CD4-positive, alpha-beta T cell treated with Interleukin-2 at 100 ng/mL for 4 hours (primary cell): ENCODE measurements around the gene CTAG1B.
"Not testable (repeated sequence)": the region's sequence is repeated elsewhere in the genome, so short reads cannot be mapped to it uniquely, and the experiment has no call there.

Experiments
- DNase-seq: peaks from one replicate; pipeline ENCODE4 v3.0.0-alpha.2; 2020; ENCODE audit warnings: low spot score

CTAG1B gene

GRCh38 chrX:154620767-154621414 is 1.8 kb upstream of the CTAG1B start:
- not testable (repeated sequence) for DNase-seq

DNA sequence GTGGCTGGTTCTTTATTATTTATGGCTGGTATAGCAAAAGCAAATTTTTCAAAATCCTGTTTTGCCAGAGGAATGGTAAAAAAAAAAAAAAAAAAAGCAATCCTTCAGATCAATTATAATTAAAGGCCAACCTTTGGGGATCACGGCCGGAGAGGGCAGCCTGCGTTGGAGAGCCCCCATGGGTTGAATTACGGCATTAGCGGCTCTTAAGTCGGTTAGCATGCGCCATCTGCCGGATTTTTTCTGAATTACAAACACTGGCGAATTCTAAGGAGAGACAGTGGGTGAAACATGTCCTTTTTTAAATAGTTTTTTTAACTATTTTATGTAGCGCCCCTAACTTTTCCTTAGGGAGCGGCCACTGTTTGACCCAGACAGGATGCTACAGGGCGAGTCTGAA is 5.5 kb downstream of the CTAG1B start:
- DNase-seq = not testable (repeated sequence)

- DNase-seq = not testable (repeated sequence)
Observed at GRCh38 chrX:154611146-154611545, 7.9 kb downstream of the CTAG1B start.

GRCh38 chrX:154608823-154609222 is 10.3 kb downstream of the CTAG1B start:
- not testable (repeated sequence) for DNase-seq

DNA sequence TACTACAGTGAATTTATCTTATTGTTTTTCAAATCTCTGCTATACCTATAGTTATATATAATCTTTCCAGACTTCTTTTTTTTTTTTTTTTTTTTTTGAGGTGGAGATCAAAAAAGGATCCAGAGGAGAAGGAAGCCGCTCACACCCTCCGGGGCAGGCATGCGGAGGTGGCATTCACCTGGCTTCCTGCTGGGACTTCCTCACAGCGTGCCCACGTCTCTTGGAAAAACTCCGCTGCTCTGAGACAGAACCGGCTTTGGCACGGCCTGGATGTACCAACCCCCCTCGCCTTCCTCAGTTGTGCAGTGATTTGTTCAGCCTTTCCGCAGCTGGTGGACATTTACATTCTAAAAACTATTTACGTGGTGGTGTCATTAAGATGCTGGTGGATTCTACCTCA is 11.1 kb downstream of the CTAG1B start:
- DNase-seq = not testable (repeated sequence)

GRCh38 chrX:154607370-154607769 is 11.7 kb downstream of the CTAG1B start:
- DNase-seq = no peak

GRCh38 chrX:154605566-154605965 is 13.5 kb downstream of the CTAG1B start:
- DNase-seq = no peak

DNA sequence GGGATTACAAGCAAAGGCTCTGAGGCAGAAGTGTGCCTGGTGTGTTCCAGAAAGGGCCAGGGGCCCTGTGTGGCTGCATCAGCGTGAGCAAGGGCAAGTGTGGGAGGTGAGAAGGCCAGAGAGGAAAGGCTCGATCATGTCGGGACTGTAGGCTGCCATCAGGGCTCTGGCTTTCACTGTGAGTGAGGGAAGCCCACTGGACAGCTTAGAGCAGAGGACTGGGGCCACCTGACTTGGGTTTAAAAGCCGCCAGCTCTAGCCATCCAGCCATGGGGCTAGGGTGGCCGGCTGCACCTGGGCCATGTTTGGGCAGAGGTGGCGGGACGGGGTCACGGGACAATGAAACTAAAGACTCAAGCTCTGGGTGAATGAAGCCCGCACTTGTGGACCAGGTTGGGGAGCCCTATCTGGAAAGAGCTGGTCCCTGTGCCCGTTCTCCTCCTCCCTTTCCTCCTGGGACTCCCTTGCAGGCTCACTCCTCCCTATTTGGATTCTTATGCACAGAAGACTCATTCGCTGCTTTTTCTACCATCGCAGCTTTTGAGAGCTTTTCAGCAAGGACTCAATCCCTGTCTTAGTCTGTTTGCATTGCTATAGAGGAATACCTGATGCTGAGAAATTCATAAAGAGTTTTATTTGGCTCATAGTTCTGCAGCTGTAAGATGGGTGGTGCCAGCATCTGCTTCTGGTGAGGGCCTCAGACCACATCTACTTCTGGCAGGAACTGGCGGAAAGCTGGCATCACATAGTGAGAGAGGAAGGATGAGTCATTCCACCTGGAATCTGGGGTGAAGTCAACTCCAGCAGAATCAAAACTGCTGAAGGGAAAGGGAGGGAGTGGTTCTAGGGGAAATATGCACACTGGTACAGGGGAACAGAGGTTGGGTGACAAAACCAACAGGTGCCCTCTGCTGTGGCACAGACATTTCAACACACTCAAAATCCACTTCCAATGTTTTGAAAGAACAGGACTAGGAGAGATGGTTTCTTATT is 15.3 kb downstream of the CTAG1B start:
- DNase-seq = no peak

- no peak for DNase-seq
Observed at GRCh38 chrX:154602766-154603437, 16.2 kb downstream of the CTAG1B start.

DNA sequence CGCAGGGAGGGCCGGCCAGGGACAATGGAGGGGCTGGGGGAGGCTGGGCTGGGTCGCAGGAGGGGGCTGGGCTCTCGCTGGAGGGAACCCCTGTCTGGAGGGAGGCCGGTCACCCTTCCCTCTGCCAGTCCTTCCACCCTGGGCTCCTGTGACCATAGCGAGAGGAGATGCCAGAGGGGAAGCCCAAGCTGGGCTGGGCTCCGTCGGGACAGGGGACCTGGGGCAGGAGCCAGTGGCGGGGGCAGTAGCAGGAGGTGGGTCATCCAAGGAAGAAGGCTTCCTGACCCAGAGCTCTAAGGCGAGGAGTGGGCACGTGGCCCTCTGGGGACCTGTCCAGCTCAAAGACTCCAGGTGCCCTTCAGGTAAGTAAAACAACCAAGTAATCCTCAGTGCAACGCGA is 16.9 kb downstream of the CTAG1B start:
- no peak for DNase-seq

GRCh38 chrX:154600759-154601374 is 18.2 kb downstream of the CTAG1B start:
- DNase-seq = no peak

GRCh38 chrX:154599531-154599930 is 19.6 kb downstream of the CTAG1B start:
- DNase-seq = no peak

- DNase-seq = no peak
Observed at GRCh38 chrX:154598656-154599055, 20.4 kb downstream of the CTAG1B start.

- no peak for DNase-seq
Observed at GRCh38 chrX:154597221-154597620, 21.9 kb downstream of the CTAG1B start.

GRCh38 chrX:154596290-154596929 is 22.7 kb downstream of the CTAG1B start:
- DNase-seq = peak; percentile 10

DNA sequence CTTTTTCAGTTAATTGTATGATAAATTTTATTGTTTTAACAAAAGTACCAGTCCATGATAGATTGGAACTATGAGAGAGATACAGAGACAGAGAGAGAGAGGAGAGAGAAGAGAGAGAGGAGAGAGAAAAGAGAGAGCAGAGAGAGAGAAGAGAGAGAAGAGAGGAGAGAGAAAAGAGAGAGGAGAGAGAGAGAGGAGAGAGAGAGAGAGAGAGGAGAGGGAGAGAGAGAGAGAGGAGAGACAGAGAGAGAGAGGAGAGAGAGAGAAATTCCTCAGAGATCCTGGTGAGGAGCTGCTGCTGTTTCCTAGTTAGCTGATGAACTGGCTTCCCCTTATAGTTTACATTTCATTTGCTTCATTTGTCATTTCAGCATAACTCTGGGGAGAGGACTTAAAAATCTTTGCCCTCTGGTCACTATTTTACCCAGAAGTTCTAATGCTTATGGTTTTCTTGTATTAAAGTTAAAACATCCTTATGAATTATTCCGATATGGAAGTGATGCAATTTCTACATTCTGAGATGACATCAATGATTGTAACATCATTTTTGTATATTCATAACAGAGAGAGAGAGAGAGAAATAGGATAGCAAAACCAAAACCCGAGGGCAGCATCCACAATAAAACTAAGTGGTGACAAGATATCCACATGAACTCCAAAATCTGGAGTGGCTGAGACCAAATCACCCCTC is 23.4 kb downstream of the CTAG1B start:
- DNase-seq = no peak

DNA sequence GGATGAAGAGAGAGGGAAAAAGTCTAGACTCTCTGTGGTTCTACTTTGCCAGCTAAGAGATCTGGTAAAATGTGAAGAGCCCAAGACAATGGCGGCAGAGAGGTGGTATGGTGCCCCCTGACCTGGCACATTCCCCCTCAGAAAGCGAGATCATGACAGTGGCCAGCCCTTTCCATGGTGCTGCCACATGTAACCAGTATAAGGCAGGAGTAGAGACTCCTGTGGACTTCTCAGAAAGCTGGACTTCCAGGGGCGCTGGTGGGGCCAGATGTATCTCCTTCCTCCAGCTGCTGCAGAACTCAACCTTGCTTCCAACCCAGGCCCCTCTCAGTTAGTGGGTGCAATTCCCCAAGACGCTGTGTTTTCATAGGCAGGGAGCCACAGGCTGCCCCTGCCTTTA is 24.6 kb downstream of the CTAG1B start:
- DNase-seq = no peak

GRCh38 chrX:154593201-154593600 is 25.9 kb downstream of the CTAG1B start:
- no peak for DNase-seq

GRCh38 chrX:154592505-154592904 is 26.6 kb downstream of the CTAG1B start:
- no peak for DNase-seq

DNA sequence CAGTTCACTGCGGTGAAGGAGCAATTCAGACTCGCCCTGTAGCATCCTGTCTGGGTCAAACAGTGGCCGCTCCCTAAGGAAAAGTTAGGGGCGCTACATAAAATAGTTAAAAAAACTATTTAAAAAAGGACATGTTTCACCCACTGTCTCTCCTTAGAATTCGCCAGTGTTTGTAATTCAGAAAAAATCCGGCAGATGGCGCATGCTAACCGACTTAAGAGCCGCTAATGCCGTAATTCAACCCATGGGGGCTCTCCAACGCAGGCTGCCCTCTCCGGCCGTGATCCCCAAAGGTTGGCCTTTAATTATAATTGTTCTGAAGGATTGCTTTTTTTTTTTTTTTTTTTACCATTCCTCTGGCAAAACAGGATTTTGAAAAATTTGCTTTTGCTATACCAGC is 28.7 kb downstream of the CTAG1B start:
- not testable (repeated sequence) for DNase-seq

DNA sequence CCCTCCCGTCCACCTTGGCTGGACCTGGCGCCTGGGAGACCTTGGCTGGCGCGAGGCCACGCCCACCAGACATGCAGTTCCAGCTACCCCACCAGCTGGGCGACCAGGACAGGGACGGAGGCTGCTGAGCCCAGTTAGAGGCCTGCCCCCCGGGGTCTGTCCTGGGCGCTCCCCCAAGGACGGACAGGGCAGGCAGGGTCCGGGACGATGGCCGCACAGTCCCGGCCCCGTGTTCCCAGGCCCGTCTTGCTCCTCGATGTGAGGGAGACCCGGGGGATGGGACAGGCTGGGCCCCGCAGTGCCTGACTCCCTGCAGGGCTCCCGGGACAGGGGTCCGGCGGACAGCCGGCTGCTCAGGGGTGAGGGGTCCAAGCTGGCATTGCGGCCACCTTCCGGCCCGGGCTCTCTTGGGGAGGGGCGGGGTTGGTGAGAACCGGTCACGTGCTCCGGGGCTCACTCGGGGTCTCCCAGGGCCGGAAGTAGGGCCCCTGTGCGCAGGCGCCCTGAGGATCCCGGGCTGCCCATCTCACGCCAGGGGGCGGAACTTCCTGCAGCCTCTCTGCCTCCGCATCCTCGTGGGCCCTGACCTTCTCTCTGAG is 34.4 kb downstream of the CTAG1B start, which contains the start of gene CTAG1A:
CTAG1A (plus strand) TSS at position 549 of the 599 bp plus-strand sequence. CDS start 74 bp downstream, outside the sequence.
- not testable (repeated sequence) for DNase-seq
